Thyroid gland (tissue), 4 donors: ENCODE data around the gene EHMT1. TPM values are rescaled to one million over a fixed set of nuclear protein-coding genes. Genes with fewer than 3 reads are reported as not detected.
A peak's percentile ranks its signal among the peaks of the same experiment; 100 is the strongest.

Experiments
- DNase-seq, 2 donors: peaks; one replicate each; pipeline ENCODE4 v3.0.0-alpha.2; 2019
- H3K27ac ChIP-seq, 3 donors: fragments of 200-600 bp; sonication (generic); 1 replicate in 2 of 3; 2 replicates in 1 of 3; pipeline ENCODE4 v1.5.1; 2016 to 2019; ENCODE audit warnings: mild to moderate bottlenecking in 1 of 3, moderate library complexity in 1 of 3
- H3K27me3 ChIP-seq: fragments of 200-600 bp; sonication (generic); one replicate; pipeline ENCODE4 v1.5.1; 2019
- H3K36me3 ChIP-seq, 2 donors: fragments of 200-600 bp; sonication (generic); one replicate each; pipeline ENCODE4 v1.5.1; 2016 to 2019
- H3K4me1 ChIP-seq, 2 donors: fragments of 200-600 bp; sonication (generic); one replicate each; pipeline ENCODE4 v1.5.1; 2017 to 2019
- H3K4me3 ChIP-seq, 3 donors: fragments of 200-600 bp; sonication (generic); replicated peaks in 1 of 3; 1 replicate in 2 of 3; 2 replicates in 1 of 3; pipeline ENCODE4 v1.5.1; 2016; ENCODE audit warnings: mild to moderate bottlenecking in 1 of 3
- H3K9me3 ChIP-seq: fragments of 200-600 bp; sonication (generic); one replicate; pipeline ENCODE4 v1.5.1; 2017
- POLR2A ChIP-seq, 2 donors: fragments of 450-650 bp; IDR thresholded peaks; one replicate each; pipeline ENCODE4 v1.6.1; 2017; ENCODE audit warnings: antibody characterized with exemption in 2 of 2, mild to moderate bottlenecking in 2 of 2, moderate library complexity in 1 of 2
- WGBS, 2 donors: methylation state at CpG; one replicate each; pipeline ENCODE4 v1.1.5; 2017; 5-methylcytosine and 5-hydroxymethylcytosine counted together
- intact Hi-C: fragments of 100-400 bp; cut with DNase I; formaldehyde crosslinking; loops from one replicate; pipeline ENCODE4 v1.15.1; 2023
- total RNA-seq, 4 donors: library from RNA; depleted of rRNA; stranded (reverse); fragments of >200 nt; gene quantifications; one replicate each; pipeline ENCODE4 v1.2.3, GENCODE V29; 2016
- TF ChIP-seq, protein P1 (sequence below), 6 experiments: fragments of 200-600 bp in 3 of 6; fragments of 450-650 bp in 3 of 6; sonication (generic) in 3 of 6; IDR thresholded peaks; one replicate each; pipeline ENCODE4 v1.5.1; 2016 to 2019; ENCODE audit warnings: antibody characterized with exemption in 6 of 6, mild to moderate bottlenecking in 2 of 6, inconsistent platforms in 1 of 6, moderate library complexity in 1 of 6

EHMT1 gene
- total RNA-seq, 4 donors from 2014 or later, result 56.8 to 99.5 (median 94.4) TPM

- Histone ChIP-seq H3K4me1 (peaks cover 5 to 15% of the 10 kb centered on the region in 2 donors), H3K27ac (no peak overlapping the region), H3K36me3 (no peaks in the 10 kb centered on the region), H3K9me3 (no peaks in the 10 kb centered on the region), H3K4me3 (no peak overlapping the region), H3K27me3 (no peaks in the 10 kb centered on the region)
- intact Hi-C loops, result no loop called here
- no peak for DNase-seq
- no peak for TF ChIP-seq POLR2A (IDR thresholded peaks at IDR 0.05)
- TF ChIP-seq, protein P1, sequence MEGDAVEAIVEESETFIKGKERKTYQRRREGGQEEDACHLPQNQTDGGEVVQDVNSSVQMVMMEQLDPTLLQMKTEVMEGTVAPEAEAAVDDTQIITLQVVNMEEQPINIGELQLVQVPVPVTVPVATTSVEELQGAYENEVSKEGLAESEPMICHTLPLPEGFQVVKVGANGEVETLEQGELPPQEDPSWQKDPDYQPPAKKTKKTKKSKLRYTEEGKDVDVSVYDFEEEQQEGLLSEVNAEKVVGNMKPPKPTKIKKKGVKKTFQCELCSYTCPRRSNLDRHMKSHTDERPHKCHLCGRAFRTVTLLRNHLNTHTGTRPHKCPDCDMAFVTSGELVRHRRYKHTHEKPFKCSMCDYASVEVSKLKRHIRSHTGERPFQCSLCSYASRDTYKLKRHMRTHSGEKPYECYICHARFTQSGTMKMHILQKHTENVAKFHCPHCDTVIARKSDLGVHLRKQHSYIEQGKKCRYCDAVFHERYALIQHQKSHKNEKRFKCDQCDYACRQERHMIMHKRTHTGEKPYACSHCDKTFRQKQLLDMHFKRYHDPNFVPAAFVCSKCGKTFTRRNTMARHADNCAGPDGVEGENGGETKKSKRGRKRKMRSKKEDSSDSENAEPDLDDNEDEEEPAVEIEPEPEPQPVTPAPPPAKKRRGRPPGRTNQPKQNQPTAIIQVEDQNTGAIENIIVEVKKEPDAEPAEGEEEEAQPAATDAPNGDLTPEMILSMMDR (IDR thresholded peaks at IDR 0.05), result no peak
- WGBS, 2 donors, result 80 to 95% methylated on average over 9 to 11 of the region's 11 CpGs
Observed at GRCh38 chr9:137738703-137739102, 119.9 kb downstream of the EHMT1 start.

DNA sequence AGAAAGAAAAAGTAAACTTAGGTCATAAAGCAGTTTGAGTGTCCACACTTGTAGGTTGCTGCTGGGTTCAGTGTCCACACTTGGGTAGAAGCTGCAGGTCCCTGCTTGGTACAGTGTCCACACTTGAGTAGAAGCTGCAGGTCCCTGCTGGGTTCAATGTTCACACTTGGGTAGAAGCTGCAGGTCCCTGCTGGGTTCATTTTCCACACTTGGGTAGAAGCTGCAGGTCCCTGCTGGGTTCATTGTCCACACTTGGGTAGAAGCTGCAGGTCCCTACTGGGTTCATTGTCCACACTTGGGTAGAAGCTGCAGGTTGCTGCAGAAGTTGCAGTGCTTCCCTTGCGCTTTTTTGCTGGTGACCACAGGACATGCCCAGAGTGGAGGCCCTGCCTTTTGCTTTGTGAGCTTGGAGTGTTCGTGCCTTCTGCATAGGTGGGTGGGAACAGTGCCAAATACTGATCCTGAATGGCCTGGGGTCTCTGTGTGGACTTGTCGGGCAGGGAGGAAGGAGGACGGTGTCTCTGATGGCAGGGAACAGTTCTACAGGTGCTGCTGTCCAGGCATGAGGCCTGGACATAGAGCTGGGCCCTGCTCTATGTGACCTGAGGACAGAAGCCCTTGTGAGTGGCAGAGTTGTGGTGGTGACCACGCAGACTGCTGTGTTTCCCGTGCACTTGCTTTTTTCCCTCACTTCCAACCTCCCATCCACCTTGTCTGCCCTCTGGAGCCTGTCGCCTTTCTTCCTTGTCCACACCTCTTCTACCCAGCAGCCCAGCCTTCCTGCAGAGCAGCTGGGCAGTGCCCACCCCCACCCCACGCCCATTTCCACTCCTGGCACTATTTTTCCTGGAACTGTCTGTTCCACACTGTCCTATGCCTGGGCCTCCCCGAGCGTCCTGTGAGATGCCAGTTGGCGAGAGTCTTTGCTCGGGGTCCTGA is 120.8 kb downstream of the EHMT1 start:
- Histone ChIP-seq H3K9me3 (no peaks in the 10 kb centered on the region), H3K4me1 (peaks cover 5 to 15% of the 10 kb centered on the region in 2 donors), H3K27me3 (no peaks in the 10 kb centered on the region), H3K27ac (peak overlapping the region in 1 of 3 donors; percentile 56), H3K36me3 (peaks cover 4 to 7% of the 10 kb centered on the region in 2 donors), H3K4me3 (no peak overlapping the region)
- no peak for DNase-seq
- intact Hi-C loops, result no loop called here
- 82 to 83% methylated on average over 11 to 12 of the region's 12 CpGs for WGBS, 2 donors
- TF ChIP-seq POLR2A (IDR thresholded peaks at IDR 0.05), result no peak
- TF ChIP-seq, protein P1 (IDR thresholded peaks at IDR 0.05), result no peak

- TF ChIP-seq POLR2A (IDR thresholded peaks at IDR 0.05), result no peak
- TF ChIP-seq, protein P1 (IDR thresholded peaks at IDR 0.05), result no peak
- H3K9me3 ChIP-seq, result no peaks in the 10 kb centered on the region
- peaks cover 7% of the 10 kb centered on the region in 2 donors for H3K36me3 ChIP-seq
- peaks cover 5 to 15% of the 10 kb centered on the region in 2 donors for H3K4me1 ChIP-seq
- peak overlapping the region in 1 of 3 donors; percentile 56 for H3K27ac ChIP-seq
- WGBS, 2 donors, result 42 to 49% methylated on average over 9 of the region's 9 CpGs
- peak; percentile 46 to 48 for DNase-seq
- intact Hi-C loops, result no loop called here
- H3K4me3 ChIP-seq, result no peak overlapping the region
- H3K27me3 ChIP-seq, result no peaks in the 10 kb centered on the region
Observed at GRCh38 chr9:137740312-137740711, 121.5 kb downstream of the EHMT1 start.

DNA sequence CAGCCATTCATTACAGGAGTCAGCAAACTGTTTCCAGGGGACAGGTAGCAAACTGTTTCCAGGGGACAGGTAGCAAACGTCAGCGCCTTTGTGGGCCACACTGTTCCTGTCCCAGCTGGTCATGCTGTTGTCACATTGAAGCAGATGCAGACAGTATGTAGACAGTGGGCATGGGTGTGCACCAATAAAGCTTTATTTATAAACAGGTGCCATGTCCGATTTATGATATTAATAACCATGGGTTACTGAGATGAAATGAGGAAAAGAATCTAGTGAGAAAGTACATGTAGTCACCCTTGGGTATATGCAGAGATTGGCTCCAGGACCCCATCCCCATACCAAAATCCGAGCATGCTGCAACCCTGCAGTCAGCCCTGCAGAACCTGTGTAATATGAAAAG is 122.5 kb downstream of the EHMT1 start:
- TF ChIP-seq POLR2A (IDR thresholded peaks at IDR 0.05), result no peak
- TF ChIP-seq, protein P1 (IDR thresholded peaks at IDR 0.05), result no peak
- H3K4me3 ChIP-seq, result no peak overlapping the region
- H3K9me3 ChIP-seq, result no peaks in the 10 kb centered on the region
- no peaks in the 10 kb centered on the region for H3K27me3 ChIP-seq
- WGBS, 2 donors, result 98 to 100% methylated on average over 4 of the region's 4 CpGs
- H3K4me1 ChIP-seq, result peaks cover 9 to 22% of the 10 kb centered on the region in 2 donors
- DNase-seq, result no peak
- no peak overlapping the region for H3K27ac ChIP-seq
- H3K36me3 ChIP-seq, result peaks cover 7 to 13% of the 10 kb centered on the region in 2 donors
- intact Hi-C loops, result no loop called here

GRCh38 chr9:137742698-137743097 is 123.9 kb downstream of the EHMT1 start:
- Histone ChIP-seq H3K4me1 (peaks cover 9 to 22% of the 10 kb centered on the region in 2 donors), H3K9me3 (no peaks in the 10 kb centered on the region), H3K27ac (no peak overlapping the region), H3K27me3 (no peaks in the 10 kb centered on the region), H3K4me3 (no peak overlapping the region), H3K36me3 (peaks cover 7 to 13% of the 10 kb centered on the region in 2 donors)
- intact Hi-C loops, result no loop called here
- DNase-seq, result no peak
- WGBS, 2 donors, result 86 to 89% methylated on average over 7 of the region's 7 CpGs
- TF ChIP-seq POLR2A (IDR thresholded peaks at IDR 0.05), result no peak
- TF ChIP-seq, protein P1 (IDR thresholded peaks at IDR 0.05), result no peak
